HS-27A (cell line): ENCODE data around the gene HSDL2.
"Not testable (repeated sequence)": the region's sequence is repeated elsewhere in the genome, so short reads cannot be mapped to it uniquely, and the experiment has no call there.

Experiments
- DNase-seq: peaks from one replicate; pipeline ENCODE4 v3.0.0-alpha.2; 2012; ENCODE audit warnings: low read depth, missing footprints

Gene HSDL2

GRCh38 chr9:112366591-112366990 lies 13.3 kb upstream of the HSDL2 start:
- DNase-seq = no peak

GRCh38 chr9:112367465-112367864 lies 12.4 kb upstream of the HSDL2 start:
- no peak for DNase-seq

GRCh38 chr9:112369817-112370216 lies 10.1 kb upstream of the HSDL2 start:
- DNase-seq = no peak

GRCh38 chr9:112371060-112371459 lies 8.8 kb upstream of the HSDL2 start:
- DNase-seq = no peak

- not testable (repeated sequence) for DNase-seq
Measured at GRCh38 chr9:112373666-112374065, 6.2 kb upstream of the HSDL2 start.

GRCh38 chr9:112374232-112374631 lies 5.7 kb upstream of the HSDL2 start:
- DNase-seq = not testable (repeated sequence)

- no peak for DNase-seq
Measured at GRCh38 chr9:112375361-112375760, 4.5 kb upstream of the HSDL2 start.

GRCh38 chr9:112377087-112377486 lies 2.8 kb upstream of the HSDL2 start:
- no peak for DNase-seq

GRCh38 chr9:112377684-112378327 lies 2.1 kb upstream of the HSDL2 start:
- no peak for DNase-seq

GRCh38 chr9:112378328-112379176 lies 1.4 kb upstream of the HSDL2 start:
- no peak for DNase-seq

- DNase-seq = peak; percentile 94
Measured at GRCh38 chr9:112379177-112380101, 469 bp upstream of the HSDL2 start.

- no peak for DNase-seq
Measured at GRCh38 chr9:112380825-112381221, 915 bp downstream of the HSDL2 start.

- no peak for DNase-seq
Measured at GRCh38 chr9:112382066-112382465, 2.2 kb downstream of the HSDL2 start.

- DNase-seq = no peak
Measured at GRCh38 chr9:112382501-112383364, 2.8 kb downstream of the HSDL2 start.

GRCh38 chr9:112384219-112384618 lies 4.3 kb downstream of the HSDL2 start:
- DNase-seq = no peak

GRCh38 chr9:112384690-112385089 lies 4.8 kb downstream of the HSDL2 start:
- DNase-seq = no peak

GRCh38 chr9:112387115-112387514 lies 7.2 kb downstream of the HSDL2 start:
- DNase-seq = no peak

- not testable (repeated sequence) for DNase-seq
Measured at GRCh38 chr9:112389897-112390296, 10.0 kb downstream of the HSDL2 start.

GRCh38 chr9:112391936-112392560 lies 12.1 kb downstream of the HSDL2 start:
- not testable (repeated sequence) for DNase-seq

GRCh38 chr9:112393146-112393545 lies 13.2 kb downstream of the HSDL2 start:
- DNase-seq = not testable (repeated sequence)

GRCh38 chr9:112396416-112396815 lies 16.5 kb downstream of the HSDL2 start:
- no peak for DNase-seq
